HepG2 (cell line): ENCODE data around the gene CHKA. TPM values are rescaled to one million over a fixed set of nuclear protein-coding genes. Genes with fewer than 3 reads are reported as not detected.

Source experiments
- ASH2L ChIP-seq: fragments of 300-600, 200-600 bp; sonication (generic); IDR thresholded peaks from 2 replicates; pipeline ENCODE4 v1.7.0; 2017; ENCODE audit warnings: low read depth, mild to moderate bottlenecking, moderate library complexity, mixed read lengths, low read length; ENCODE audit not compliant: insufficient read length
- EHMT2 ChIP-seq: fragments of 200-600 bp; sonication (generic); IDR thresholded peaks from 2 replicates; pipeline ENCODE4 v1.7.0; 2017; ENCODE audit warnings: antibody characterized with exemption, low read depth, low read length, borderline replicate concordance
- KLF16 ChIP-seq, 2 experiments: sonication (generic) in 1 of 2; formaldehyde crosslinking in 1 of 2; IDR thresholded peaks; 2 replicates each; pipeline versions ENCODE4 v1.6.1 to v1.8.0; 2016 to 2023; ENCODE audit warnings: missing genetic modification reagents in 2 of 2, missing compliant biosample characterization in 1 of 2
- MTA1 ChIP-seq: sonication (generic); formaldehyde crosslinking; IDR thresholded peaks from 2 replicates; pipeline ENCODE4 v1.4.0; 2020; ENCODE audit warnings: missing genetic modification reagents, mild to moderate bottlenecking, borderline replicate concordance
- NKX3-1 ChIP-seq: sonication (generic); formaldehyde crosslinking; IDR thresholded peaks from 2 replicates; pipeline ENCODE4 v1.5.0; 2020; ENCODE audit warnings: missing genetic modification reagents
- PPARG ChIP-seq: conservative IDR thresholded peaks from 2 replicates; pipeline ENCODE4 v1.6.1; 2016; ENCODE audit warnings: missing biosample characterization, missing genetic modification reagents
- SAFB2 ChIP-seq: sonication (generic); formaldehyde crosslinking; IDR thresholded peaks from 2 replicates; pipeline ENCODE4 v1.5.1; 2020; ENCODE audit warnings: missing genetic modification reagents, low read depth, mild to moderate bottlenecking, borderline replicate concordance
- SMAD3 ChIP-seq: sonication (generic); formaldehyde crosslinking; IDR thresholded peaks from 2 replicates; pipeline ENCODE4 v1.4.0; 2020; ENCODE audit warnings: missing genetic modification reagents
- SMYD3 ChIP-seq: sonication (generic); formaldehyde crosslinking; IDR thresholded peaks from 2 replicates; pipeline ENCODE4 v1.8.1; 2023; ENCODE audit warnings: mild to moderate bottlenecking, missing genetic modification reagents
- ZFY ChIP-seq: sonication (generic); formaldehyde crosslinking; IDR thresholded peaks from 2 replicates; pipeline ENCODE4 v1.4.0; 2020; ENCODE audit warnings: missing genetic modification reagents
- ZNF24 ChIP-seq: fragments of 450-650 bp; IDR thresholded peaks from 2 replicates; pipeline ENCODE4 v1.6.1; 2017; ENCODE audit warnings: antibody characterized with exemption, mild to moderate bottlenecking
- ZNF317 ChIP-seq: sonication (generic); formaldehyde crosslinking; IDR thresholded peaks from 2 replicates; pipeline ENCODE4 v1.5.0; 2020; ENCODE audit warnings: mild to moderate bottlenecking, missing genetic modification reagents
- ZNF468 ChIP-seq: sonication (generic); formaldehyde crosslinking; IDR thresholded peaks from 2 replicates; pipeline ENCODE4 v1.8.0; 2022; ENCODE audit warnings: mild to moderate bottlenecking, moderate library complexity, missing genetic modification reagents
- ZNF552 ChIP-seq: sonication (generic); formaldehyde crosslinking; IDR thresholded peaks from 2 replicates; pipeline ENCODE4 v1.9.0; 2022; ENCODE audit warnings: missing genetic modification reagents, mild to moderate bottlenecking, borderline replicate concordance
- ZNF670 ChIP-seq: sonication (generic); formaldehyde crosslinking; IDR thresholded peaks from 2 replicates; pipeline ENCODE4 v1.8.0; 2022; ENCODE audit warnings: mild to moderate bottlenecking, missing genetic modification reagents, borderline replicate concordance
- polyA plus RNA-seq, 8 experiments: library from polyadenylated mRNA; depleted of rRNA in 3 of 8; stranded (reverse) in 7 of 8; unstranded in 1 of 8; fragments of >200 nt; fragmentation: Illumina TruSeq in 4 of 8; extraction: Trizol in 4 of 8; gene quantifications; 2 replicates each; pipeline versions ENCODE4 v1.2.1 to v1.2.3, GENCODE V29; 2011 to 2016; ENCODE audit warnings: low read depth in 4 of 8, missing spikeins in 1 of 8, mixed read lengths in 1 of 8; ENCODE audit not compliant: insufficient read depth in 1 of 8
- total RNA-seq, 5 experiments: library from RNA; depleted of rRNA; stranded (reverse); fragments of >200 nt; fragmentation: Illumina TruSeq; extraction: Trizol; gene quantifications; 2 replicates each; pipeline ENCODE4 v1.2.3, GENCODE V29; 2016; ENCODE audit warnings: low read depth in 1 of 5
- TF ChIP-seq, protein P1 (sequence below): sonication (generic); formaldehyde crosslinking; IDR thresholded peaks from 2 replicates; pipeline ENCODE4 v1.4.0; 2020; ENCODE audit warnings: missing genetic modification reagents, mild to moderate bottlenecking, borderline replicate concordance
- TF ChIP-seq, protein P2 (sequence below): IDR thresholded peaks from 2 replicates; pipeline ENCODE4 v1.4.0; 2020; ENCODE audit warnings: mild to moderate bottlenecking, missing genetic modification reagents
- TF ChIP-seq, protein P3 (sequence below): sonication (generic); formaldehyde crosslinking; IDR thresholded peaks from 2 replicates; pipeline ENCODE4 v1.8.1; 2023; ENCODE audit warnings: mild to moderate bottlenecking, inconsistent platforms, moderate library complexity, missing genetic modification reagents, borderline replicate concordance
- TF ChIP-seq, protein P4 (sequence below): sonication (generic); formaldehyde crosslinking; IDR thresholded peaks from 2 replicates; pipeline ENCODE4 v1.4.0; 2020; ENCODE audit warnings: missing genetic modification reagents

Gene CHKA
- total and polyA plus RNA-seq, 2 of the 13 experiments (the other 11 are each of a cell fraction or from before 2014, with no cell fraction given): 71.6 to 92.7 TPM

DNA sequence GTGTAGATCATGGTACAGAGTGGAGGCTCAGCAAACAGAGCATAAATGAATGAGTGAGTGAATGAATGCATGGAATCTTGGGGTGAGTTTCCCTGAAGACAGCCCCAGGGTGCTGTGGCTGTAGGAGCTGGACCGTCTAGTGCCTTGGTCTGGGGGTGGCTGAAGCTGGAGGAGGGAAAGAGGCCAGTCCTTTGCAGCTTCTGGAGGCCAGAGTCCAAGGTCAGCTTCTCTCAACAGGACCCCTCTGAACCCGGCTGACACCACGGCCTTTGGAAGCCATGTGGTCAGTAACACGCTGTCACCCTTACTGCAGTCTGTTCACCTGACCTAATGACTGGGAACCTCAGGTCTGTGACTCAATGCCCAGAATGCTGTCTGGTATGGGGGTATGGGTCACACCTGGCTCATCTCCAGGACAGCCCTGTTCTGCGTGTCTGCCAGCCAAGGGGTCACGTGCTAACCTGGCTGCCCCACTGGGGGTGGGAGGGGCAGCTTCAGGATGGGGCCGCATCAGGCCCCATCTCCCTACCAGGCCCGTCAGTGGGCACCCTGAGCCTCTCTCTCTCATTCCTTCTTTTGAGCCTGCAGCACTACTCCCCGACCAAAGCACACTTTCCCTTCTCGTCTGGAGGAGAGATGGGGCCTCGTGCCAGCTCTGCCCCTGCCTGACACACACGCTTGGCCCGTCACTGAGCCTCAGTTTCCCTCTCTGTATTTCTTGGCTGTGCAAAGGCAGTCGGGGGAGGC, 24.1 kb upstream of the CHKA start (continued):
- peak; percentile 58 for TF ChIP-seq ASH2L
- TF ChIP-seq ZNF552 (CRISPR knock-in tag): no peak
- peak; percentile 46 for TF ChIP-seq ZFY (CRISPR knock-in tag)
- peak; percentile 49; the same call in 1 of the 2 replicates for TF ChIP-seq EHMT2
- TF ChIP-seq ZNF670 (CRISPR knock-in tag): 0 out of 2 replicates have a peak, but pooled peaks have one; percentile 35
- TF ChIP-seq, protein P1, sequence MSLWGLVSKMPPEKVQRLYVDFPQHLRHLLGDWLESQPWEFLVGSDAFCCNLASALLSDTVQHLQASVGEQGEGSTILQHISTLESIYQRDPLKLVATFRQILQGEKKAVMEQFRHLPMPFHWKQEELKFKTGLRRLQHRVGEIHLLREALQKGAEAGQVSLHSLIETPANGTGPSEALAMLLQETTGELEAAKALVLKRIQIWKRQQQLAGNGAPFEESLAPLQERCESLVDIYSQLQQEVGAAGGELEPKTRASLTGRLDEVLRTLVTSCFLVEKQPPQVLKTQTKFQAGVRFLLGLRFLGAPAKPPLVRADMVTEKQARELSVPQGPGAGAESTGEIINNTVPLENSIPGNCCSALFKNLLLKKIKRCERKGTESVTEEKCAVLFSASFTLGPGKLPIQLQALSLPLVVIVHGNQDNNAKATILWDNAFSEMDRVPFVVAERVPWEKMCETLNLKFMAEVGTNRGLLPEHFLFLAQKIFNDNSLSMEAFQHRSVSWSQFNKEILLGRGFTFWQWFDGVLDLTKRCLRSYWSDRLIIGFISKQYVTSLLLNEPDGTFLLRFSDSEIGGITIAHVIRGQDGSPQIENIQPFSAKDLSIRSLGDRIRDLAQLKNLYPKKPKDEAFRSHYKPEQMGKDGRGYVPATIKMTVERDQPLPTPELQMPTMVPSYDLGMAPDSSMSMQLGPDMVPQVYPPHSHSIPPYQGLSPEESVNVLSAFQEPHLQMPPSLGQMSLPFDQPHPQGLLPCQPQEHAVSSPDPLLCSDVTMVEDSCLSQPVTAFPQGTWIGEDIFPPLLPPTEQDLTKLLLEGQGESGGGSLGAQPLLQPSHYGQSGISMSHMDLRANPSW (CRISPR knock-in tag): no peak
- peak; percentile 86; the same call in 1 of the 2 replicates for TF ChIP-seq SAFB2 (CRISPR knock-in tag)
- TF ChIP-seq, protein P2, sequence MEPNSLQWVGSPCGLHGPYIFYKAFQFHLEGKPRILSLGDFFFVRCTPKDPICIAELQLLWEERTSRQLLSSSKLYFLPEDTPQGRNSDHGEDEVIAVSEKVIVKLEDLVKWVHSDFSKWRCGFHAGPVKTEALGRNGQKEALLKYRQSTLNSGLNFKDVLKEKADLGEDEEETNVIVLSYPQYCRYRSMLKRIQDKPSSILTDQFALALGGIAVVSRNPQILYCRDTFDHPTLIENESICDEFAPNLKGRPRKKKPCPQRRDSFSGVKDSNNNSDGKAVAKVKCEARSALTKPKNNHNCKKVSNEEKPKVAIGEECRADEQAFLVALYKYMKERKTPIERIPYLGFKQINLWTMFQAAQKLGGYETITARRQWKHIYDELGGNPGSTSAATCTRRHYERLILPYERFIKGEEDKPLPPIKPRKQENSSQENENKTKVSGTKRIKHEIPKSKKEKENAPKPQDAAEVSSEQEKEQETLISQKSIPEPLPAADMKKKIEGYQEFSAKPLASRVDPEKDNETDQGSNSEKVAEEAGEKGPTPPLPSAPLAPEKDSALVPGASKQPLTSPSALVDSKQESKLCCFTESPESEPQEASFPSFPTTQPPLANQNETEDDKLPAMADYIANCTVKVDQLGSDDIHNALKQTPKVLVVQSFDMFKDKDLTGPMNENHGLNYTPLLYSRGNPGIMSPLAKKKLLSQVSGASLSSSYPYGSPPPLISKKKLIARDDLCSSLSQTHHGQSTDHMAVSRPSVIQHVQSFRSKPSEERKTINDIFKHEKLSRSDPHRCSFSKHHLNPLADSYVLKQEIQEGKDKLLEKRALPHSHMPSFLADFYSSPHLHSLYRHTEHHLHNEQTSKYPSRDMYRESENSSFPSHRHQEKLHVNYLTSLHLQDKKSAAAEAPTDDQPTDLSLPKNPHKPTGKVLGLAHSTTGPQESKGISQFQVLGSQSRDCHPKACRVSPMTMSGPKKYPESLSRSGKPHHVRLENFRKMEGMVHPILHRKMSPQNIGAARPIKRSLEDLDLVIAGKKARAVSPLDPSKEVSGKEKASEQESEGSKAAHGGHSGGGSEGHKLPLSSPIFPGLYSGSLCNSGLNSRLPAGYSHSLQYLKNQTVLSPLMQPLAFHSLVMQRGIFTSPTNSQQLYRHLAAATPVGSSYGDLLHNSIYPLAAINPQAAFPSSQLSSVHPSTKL: peak; percentile 96
- TF ChIP-seq, protein P3, sequence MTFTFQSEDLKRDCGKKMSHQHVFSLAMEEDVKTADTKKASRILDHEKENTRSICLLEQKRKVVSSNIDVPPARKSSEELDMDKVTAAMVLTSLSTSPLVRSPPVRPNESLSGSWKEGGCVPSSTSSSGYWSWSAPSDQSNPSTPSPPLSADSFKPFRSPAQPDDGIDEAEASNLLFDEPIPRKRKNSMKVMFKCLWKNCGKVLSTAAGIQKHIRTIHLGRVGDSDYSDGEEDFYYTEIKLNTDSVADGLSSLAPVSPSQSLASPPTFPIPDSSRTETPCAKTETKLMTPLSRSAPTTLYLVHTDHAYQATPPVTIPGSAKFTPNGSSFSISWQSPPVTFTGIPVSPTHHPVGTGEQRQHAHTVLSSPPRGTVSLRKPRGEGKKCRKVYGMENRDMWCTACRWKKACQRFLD (CRISPR knock-in tag): no peak
- TF ChIP-seq ZNF317 (CRISPR knock-in tag): peak; percentile 77; the same call in 1 of the 2 replicates
- TF ChIP-seq KLF16 (CRISPR knock-in tag; IDR thresholded peaks at IDR 0.05): peak in 1 of 2 experiments; percentile 75; a peak in 1 of 4 replicates
- peak; percentile 85 for TF ChIP-seq PPARG (CRISPR knock-in tag)
- TF ChIP-seq MTA1 (CRISPR knock-in tag): peak; percentile 94; the same call in 1 of the 2 replicates
- TF ChIP-seq ZNF468 (CRISPR knock-in tag): no peak
- peak; percentile 89 for TF ChIP-seq SMAD3 (CRISPR knock-in tag)
- TF ChIP-seq ZNF24: peak; percentile 94
- TF ChIP-seq, protein P4, sequence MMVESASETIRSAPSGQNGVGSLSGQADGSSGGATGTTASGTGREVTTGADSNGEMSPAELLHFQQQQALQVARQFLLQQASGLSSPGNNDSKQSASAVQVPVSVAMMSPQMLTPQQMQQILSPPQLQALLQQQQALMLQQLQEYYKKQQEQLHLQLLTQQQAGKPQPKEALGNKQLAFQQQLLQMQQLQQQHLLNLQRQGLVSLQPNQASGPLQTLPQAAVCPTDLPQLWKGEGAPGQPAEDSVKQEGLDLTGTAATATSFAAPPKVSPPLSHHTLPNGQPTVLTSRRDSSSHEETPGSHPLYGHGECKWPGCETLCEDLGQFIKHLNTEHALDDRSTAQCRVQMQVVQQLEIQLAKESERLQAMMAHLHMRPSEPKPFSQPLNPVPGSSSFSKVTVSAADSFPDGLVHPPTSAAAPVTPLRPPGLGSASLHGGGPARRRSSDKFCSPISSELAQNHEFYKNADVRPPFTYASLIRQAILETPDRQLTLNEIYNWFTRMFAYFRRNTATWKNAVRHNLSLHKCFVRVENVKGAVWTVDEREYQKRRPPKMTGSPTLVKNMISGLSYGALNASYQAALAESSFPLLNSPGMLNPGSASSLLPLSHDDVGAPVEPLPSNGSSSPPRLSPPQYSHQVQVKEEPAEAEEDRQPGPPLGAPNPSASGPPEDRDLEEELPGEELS (CRISPR knock-in tag): peak; percentile 49; the same call in 1 of the 2 replicates
- no peak for TF ChIP-seq NKX3-1 (CRISPR knock-in tag)
- TF ChIP-seq SMYD3 (CRISPR knock-in tag): 0 out of 2 replicates have a peak, but pooled peaks have one; percentile 54
